C4-2B (cell line): ENCODE data around the gene DLG1.

Experiments
- ZFX ChIP-seq: fragments of 450-650 bp; IDR thresholded peaks from 2 replicates; pipeline ENCODE4 v1.6.1; 2017
- TF ChIP-seq, protein P1 (sequence below): fragments of 450-650 bp; conservative IDR thresholded peaks from 2 replicates; pipeline ENCODE4 v1.5.1; 2017; ENCODE audit warnings: mild to moderate bottlenecking

- TF ChIP-seq, protein P1, sequence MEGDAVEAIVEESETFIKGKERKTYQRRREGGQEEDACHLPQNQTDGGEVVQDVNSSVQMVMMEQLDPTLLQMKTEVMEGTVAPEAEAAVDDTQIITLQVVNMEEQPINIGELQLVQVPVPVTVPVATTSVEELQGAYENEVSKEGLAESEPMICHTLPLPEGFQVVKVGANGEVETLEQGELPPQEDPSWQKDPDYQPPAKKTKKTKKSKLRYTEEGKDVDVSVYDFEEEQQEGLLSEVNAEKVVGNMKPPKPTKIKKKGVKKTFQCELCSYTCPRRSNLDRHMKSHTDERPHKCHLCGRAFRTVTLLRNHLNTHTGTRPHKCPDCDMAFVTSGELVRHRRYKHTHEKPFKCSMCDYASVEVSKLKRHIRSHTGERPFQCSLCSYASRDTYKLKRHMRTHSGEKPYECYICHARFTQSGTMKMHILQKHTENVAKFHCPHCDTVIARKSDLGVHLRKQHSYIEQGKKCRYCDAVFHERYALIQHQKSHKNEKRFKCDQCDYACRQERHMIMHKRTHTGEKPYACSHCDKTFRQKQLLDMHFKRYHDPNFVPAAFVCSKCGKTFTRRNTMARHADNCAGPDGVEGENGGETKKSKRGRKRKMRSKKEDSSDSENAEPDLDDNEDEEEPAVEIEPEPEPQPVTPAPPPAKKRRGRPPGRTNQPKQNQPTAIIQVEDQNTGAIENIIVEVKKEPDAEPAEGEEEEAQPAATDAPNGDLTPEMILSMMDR: no peak
- TF ChIP-seq ZFX: no peak
Observed at GRCh38 chr3:197114007-197114406, 184.4 kb downstream of the DLG1 start.
